HG02938 (cell line): ENCODE measurements around the gene TOLLIP.

Experiments
- ATAC-seq: cut with Tn5 transposase; IDR thresholded peaks from one replicate; pipeline ENCODE4 v1.9.1; 2021; ENCODE audit warnings: mild to moderate bottlenecking, moderate library complexity; ENCODE audit not compliant: unreplicated experiment

The TOLLIP gene

GRCh38 chr11:1224491-1225385 is 84.7 kb downstream of the TOLLIP start:
- ATAC-seq: no peak
